ENCODE measurements around the gene STAMBP.

The STAMBP gene

DNA sequence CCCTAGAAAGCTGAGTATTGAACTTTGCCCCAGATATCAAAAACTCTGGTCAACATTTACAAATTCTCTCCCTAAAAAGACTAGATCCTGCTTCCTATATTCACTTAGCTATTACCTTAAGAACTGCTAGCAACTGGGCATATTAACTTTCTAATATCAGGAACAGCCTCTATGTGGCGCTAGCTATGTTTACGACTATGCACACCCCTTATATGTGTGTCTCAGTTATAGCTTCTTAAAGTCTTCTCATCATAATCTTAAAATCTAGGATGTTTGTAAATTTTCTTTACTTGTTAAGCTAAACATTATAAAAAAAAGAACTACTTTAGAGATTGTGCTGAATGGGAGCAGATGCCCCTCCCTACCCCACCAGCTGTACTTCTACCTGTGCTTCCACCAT, 1.7 kb upstream of the STAMBP start:
- TF ChIP-seq, protein P1, sequence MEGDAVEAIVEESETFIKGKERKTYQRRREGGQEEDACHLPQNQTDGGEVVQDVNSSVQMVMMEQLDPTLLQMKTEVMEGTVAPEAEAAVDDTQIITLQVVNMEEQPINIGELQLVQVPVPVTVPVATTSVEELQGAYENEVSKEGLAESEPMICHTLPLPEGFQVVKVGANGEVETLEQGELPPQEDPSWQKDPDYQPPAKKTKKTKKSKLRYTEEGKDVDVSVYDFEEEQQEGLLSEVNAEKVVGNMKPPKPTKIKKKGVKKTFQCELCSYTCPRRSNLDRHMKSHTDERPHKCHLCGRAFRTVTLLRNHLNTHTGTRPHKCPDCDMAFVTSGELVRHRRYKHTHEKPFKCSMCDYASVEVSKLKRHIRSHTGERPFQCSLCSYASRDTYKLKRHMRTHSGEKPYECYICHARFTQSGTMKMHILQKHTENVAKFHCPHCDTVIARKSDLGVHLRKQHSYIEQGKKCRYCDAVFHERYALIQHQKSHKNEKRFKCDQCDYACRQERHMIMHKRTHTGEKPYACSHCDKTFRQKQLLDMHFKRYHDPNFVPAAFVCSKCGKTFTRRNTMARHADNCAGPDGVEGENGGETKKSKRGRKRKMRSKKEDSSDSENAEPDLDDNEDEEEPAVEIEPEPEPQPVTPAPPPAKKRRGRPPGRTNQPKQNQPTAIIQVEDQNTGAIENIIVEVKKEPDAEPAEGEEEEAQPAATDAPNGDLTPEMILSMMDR (IDR thresholded peaks at IDR 0.05; ENCODE audit: insufficient read depth, missing control alignments), result peak; percentile 33
- DNase-seq (ENCODE audit: insufficient read length, low spot score), result no peak
- no peak for FAIRE-seq

DNA sequence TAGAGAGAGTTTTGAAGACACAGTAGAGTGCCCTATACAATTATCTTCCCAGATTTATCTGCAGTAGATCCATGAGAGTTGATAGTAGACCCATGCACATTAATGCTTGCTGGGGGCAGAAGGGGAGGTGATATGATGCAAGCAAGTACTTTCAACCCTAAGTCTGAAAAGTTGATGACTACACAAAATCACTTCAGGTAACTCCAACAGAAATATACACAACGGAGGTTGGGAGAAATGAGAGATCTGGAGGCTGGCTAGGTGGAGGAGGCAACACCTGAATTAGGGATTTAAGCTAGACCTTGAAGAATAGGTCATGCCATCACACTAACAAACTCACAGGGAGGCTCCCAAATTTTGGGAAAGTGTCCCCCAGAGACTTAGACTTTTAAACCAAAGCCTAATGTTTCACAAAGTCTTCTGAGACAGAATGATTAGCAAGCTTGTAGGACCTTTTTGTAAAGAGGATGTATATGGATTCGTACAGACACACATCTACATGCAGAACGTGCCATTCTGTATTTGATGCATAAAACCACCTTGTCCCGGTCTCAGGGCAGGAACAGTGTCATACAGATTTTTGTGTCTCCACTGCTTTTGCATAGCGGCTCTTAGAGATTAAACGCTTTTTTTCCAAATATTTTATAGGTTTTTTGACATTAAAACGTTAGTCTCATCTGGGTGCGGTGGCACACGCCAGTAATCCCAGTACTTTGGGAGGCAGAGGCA, 937 bp upstream of the STAMBP start:
- FAIRE-seq (no peak), DNase-seq (ENCODE audit: insufficient read length, low spot score) (no peak)
- TF ChIP-seq, protein P1 (IDR thresholded peaks at IDR 0.05; ENCODE audit: insufficient read depth, missing control alignments), result no peak

DNA sequence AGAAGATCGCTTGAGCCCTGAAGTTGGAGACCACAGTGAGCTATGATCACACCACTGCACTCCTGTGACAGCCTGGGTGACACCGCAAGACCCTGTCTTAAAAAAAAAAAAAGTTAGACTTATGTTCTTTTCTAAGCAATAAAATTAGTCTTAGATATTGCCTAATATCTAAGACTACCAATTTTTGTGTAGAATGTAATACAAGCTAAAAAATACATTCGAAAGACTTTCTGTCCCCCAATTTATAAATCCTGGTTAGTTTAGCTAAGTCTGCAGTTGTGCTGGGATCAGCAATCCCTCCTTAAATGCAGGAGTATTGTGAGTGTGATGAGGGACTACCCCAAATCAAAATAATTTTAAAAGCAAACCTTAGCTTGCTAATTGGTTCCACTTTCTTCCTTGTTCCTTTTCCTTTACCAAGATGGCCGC, 358 bp upstream of the STAMBP start:
- TF ChIP-seq, protein P1 (IDR thresholded peaks at IDR 0.05; ENCODE audit: insufficient read depth, missing control alignments), result no peak
- DNase-seq (ENCODE audit: insufficient read length, low spot score) (no peak), FAIRE-seq (no peak)

DNA sequence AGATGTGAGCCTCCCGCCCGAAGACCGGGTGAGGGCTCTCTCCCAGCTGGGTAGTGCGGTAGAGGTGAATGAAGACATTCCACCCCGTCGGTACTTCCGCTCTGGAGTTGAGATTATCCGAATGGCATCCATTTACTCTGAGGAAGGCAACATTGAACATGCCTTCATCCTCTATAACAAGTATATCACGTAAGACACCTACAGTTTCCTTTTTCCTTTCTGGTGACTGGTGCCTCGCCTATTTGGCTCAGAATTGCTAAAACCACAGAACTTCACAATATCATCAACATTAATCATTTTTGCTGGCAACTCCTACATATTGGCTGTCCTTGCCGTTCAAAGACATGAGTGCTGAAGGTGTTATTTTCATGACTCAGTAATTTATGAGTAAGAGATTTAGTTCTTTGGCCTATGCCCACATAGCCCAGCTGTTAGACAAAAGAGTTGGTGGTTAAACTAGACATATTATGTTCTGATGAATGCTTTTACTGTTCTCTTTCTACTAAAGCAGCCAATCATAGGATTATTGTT, 2.2 kb downstream of the STAMBP start:
- no peak for FAIRE-seq
- no peak for DNase-seq (ENCODE audit: insufficient read length, low spot score)
- TF ChIP-seq, protein P1 (IDR thresholded peaks at IDR 0.05; ENCODE audit: insufficient read depth, missing control alignments), result no peak

DNA sequence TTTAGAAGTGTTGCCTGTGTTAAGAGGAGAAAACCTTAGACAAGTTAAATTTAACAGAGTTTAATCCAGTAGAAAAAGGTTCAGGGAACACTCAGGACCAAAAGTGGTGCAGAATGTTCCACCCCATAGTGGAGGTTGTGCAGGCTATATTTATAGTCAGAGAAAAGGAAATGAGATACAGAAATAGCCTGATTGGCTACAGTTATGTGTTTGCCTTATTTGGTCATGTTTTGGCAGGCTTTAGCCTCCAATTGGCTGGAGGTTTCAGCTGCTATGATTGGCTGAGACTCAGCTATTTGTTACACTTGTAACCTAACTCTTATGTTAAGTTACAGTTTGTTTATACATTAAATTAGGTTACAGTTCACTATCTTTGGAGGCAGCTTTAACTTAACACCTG, 4.2 kb downstream of the STAMBP start:
- DNase-seq (ENCODE audit: insufficient read length, low spot score) (no peak), FAIRE-seq (no peak)
- TF ChIP-seq, protein P1 (IDR thresholded peaks at IDR 0.05; ENCODE audit: insufficient read depth, missing control alignments), result no peak

DNA sequence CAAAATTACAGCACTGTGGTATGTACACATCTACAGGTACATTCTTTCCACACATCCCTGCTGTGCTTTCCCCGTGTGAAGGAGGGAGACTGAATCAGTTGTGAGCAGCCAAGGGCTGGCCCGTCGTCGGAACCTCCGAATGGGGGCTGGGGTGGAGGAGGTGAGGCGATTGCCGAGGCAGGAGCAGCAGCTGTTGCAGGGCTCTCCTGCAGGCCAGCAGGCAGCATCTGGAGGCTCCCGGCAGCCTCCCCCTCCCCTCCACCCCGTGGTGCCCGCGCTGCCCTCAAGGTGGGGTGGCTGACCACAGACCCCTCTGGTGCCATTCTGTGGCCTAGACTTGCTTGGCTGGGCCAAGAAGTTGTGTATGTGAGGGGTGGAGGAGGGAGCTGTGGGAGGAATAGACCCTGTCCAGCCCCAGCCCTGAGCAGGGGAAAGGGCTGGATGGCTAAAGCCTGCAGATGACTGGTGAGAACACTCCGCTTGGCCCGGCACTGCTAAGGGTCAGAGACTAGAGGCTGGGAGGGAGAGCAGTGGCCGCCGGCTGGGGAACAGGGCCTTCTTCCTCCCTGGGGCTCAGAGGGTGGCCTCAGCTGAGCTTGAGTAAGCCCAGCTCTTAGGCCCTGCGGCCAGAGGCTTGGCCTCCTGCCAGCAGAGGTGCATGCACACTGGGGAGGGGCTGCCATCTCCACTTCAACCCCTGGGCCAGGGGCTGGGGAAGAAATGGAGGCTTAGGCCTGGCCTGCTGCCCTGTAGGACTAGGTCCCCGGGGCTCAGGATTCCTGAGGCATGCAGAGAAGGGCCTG, 7.6 kb downstream of the STAMBP start:
- DNase-seq (ENCODE audit: insufficient read length, low spot score), result no peak
- no peak for FAIRE-seq
- TF ChIP-seq, protein P1 (IDR thresholded peaks at IDR 0.05; ENCODE audit: insufficient read depth, missing control alignments), result no peak
